ENCODE data around the gene PPRC1. TPM values are rescaled to one million over a fixed set of nuclear protein-coding genes. Genes with fewer than 3 reads are reported as not detected.

The PPRC1 gene
- total and polyA plus RNA-seq, 2 donors (not counting 1 experiment from before 2014, with no cell fraction given), result 23.3 to 36.3 TPM

DNA sequence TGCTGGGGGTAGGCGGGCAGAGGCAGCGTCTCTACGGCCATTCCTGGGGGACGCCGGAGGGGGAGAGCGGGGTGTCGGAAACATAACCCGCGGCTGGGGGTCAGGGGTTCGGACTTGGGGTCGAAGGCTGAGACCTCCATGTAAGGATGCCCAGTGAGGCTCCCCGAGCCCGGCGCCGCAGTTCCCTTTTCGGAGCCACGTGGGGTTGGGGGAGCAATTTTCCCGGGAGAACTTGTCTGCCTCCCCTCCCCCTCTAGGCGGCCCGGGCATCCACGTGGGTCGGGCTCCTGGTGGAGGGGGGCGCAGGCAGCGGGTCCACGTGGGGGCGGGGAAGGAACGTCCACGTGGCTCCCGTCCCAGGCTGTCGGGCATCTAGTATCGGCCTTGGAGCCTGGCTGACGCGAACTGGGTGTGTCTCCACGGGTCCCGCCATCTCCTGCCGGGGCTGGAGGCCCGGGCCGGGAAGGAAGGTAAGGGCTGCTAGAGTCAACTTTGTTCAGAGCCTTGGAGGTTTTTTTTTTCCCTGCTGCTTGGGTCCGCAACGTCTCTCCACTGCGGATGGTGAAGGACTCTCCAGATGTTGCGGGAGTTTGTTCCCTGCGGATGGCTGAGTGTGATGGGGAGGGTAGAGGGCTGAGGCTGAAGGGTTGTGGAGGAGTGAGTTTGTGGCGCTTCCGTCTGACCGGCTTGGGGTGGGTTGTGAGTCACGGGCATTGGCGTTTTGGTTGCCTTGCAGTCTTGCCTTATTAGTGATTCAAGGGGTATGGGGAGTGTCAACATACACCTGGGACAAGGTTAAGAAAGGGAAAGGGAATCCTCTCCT is 744 bp downstream of the PPRC1 start:
- H3K4me3 Mint-ChIP-seq, result peak overlapping the region; percentile 94
- peaks cover 36% of the 10 kb centered on the region for H3K4me1 Mint-ChIP-seq
- no peaks in the 10 kb centered on the region for H3K27me3 Mint-ChIP-seq
- ATAC-seq (ENCODE audit: low read depth), result no peak
- Histone ChIP-seq H3K27ac (ENCODE audit: low read length in 2 of 2) (peak overlapping the region; percentile 79 to 88), H3K9me3 (ENCODE audit: control extremely low read depth in 1 of 3, control insufficient read depth in 2 of 3, insufficient read depth in 1 of 3, low read length in 2 of 3) (no peaks in the 10 kb centered on the region), H3K27me3 (replicated peaks in 1 of 4; ENCODE audit: control extremely low read depth in 1 of 4, control insufficient read depth in 3 of 4, insufficient read depth in 4 of 4, low read length in 3 of 4) (no peaks in the 10 kb centered on the region), H3K9ac (ENCODE audit: low read length) (peak overlapping the region; percentile 83), H3K79me2 (ENCODE audit: control insufficient read depth, insufficient read depth, low read length) (peaks cover 57% of the 10 kb centered on the region), H3K4me1 (ENCODE audit: control insufficient read depth in 2 of 2, insufficient read depth in 2 of 2, low read length in 2 of 2) (peaks cover 18 to 25% of the 10 kb centered on the region in 2 donors), H2AFZ (ENCODE audit: insufficient read depth, low read depth, low read length, poor library complexity, severe bottlenecking) (peak overlapping the region; percentile 88), H3K36me3 (replicated peaks in 1 of 2; ENCODE audit: control extremely low read depth in 1 of 2, control insufficient read depth in 1 of 2, extremely low read depth in 1 of 2, insufficient read depth in 2 of 2, low read length in 1 of 2) (peaks cover 0 to 6% of the 10 kb centered on the region in 2 experiments), H3K4me3 (ENCODE audit: control extremely low read depth in 1 of 5, extremely low read depth in 1 of 5, insufficient read depth in 1 of 5, low read depth in 2 of 5, low read length in 4 of 5) (peak overlapping the region; percentile 50 to 97 (median 79)), H3K4me2 (replicated peaks; ENCODE audit: low read depth, low read length, poor library complexity, severe bottlenecking) (peak overlapping the region; percentile 93), H4K20me1 (ENCODE audit: control insufficient read depth, insufficient read depth, low read length, poor library complexity, severe bottlenecking) (peaks cover 51% of the 10 kb centered on the region)
- peak overlapping the region; percentile 94 for H3K27ac Mint-ChIP-seq
- CTCF ChIA-PET, result interaction anchor here (1.3 kb wide), 1 partner anchor 19 kb away, joined by 3 read pairs; the partner anchor contains the start of gene NOLC1
- no peak for DNase-seq
- 0% methylated on average over 39 of the region's 48 CpGs for WGBS (ENCODE audit: insufficient coverage)
- POLR2A ChIA-PET, result no interaction called here
- TF ChIP-seq EZH2 (IDR thresholded peaks at IDR 0.05; ENCODE audit: borderline replicate concordance, insufficient read depth, low read depth, low read length, poor library complexity, severe bottlenecking), result no peak
- no peak for TF ChIP-seq CTCF (IDR thresholded peaks at IDR 0.05)
- no peaks in the 10 kb centered on the region for H3K9me3 Mint-ChIP-seq (ENCODE audit: insufficient read depth)
- intact Hi-C loops (cut with micrococcal nuclease), result loop anchor here (5.0 to 10.0 kb wide), 4 partner anchors 289 to 781 kb away; partner anchors contain the start of genes BTRC, CNNM2, FBXL15 and OGA

DNA sequence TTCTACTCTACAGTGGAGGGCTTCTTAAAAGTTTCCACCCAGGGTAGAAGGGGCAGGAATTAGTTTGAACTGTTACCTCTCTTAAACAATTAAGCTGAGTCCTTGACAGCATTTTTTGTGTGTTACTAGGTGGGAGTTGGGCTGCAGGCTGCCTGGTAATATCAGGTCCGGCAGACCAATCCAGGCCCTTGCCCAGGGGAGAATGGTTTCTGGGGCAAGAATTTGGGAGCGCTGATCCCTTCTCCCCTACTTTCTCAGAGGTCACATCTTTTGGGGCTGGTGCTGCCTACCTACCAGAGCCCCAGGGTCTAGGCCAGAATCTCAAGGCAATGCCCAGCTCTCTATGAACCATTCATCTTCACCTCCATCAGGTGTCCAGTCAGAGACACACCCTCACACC is 1.6 kb downstream of the PPRC1 start:
- H3K36me3 ChIP-seq (replicated peaks in 1 of 2; ENCODE audit: control extremely low read depth in 1 of 2, control insufficient read depth in 1 of 2, extremely low read depth in 1 of 2, insufficient read depth in 2 of 2, low read length in 1 of 2), result peaks cover 0 to 14% of the 10 kb centered on the region in 2 experiments
- no peak overlapping the region for H3K9ac ChIP-seq (ENCODE audit: low read length)
- H4K20me1 ChIP-seq (ENCODE audit: control insufficient read depth, insufficient read depth, low read length, poor library complexity, severe bottlenecking), result peaks cover 57% of the 10 kb centered on the region
- H3K4me1 ChIP-seq (ENCODE audit: control insufficient read depth in 2 of 2, insufficient read depth in 2 of 2, low read length in 2 of 2), result peaks cover 18 to 25% of the 10 kb centered on the region in 2 donors
- H3K27ac ChIP-seq (ENCODE audit: low read length in 2 of 2), result peak overlapping the region in 1 of 2 donors; percentile 88
- H3K79me2 ChIP-seq (ENCODE audit: control insufficient read depth, insufficient read depth, low read length), result peaks cover 65% of the 10 kb centered on the region
- peak overlapping the region; percentile 93 for H3K4me2 ChIP-seq (replicated peaks; ENCODE audit: low read depth, low read length, poor library complexity, severe bottlenecking)
- Mint-ChIP-seq H3K4me1 (peaks cover 36% of the 10 kb centered on the region), H3K9me3 (ENCODE audit: insufficient read depth) (no peaks in the 10 kb centered on the region), H3K4me3 (peak overlapping the region; percentile 94), H3K27me3 (no peaks in the 10 kb centered on the region), H3K27ac (peak overlapping the region; percentile 90)
- intact Hi-C loops (cut with micrococcal nuclease), result loop anchor here (5.0 to 10.0 kb wide), 4 partner anchors 288 to 782 kb away; partner anchors contain the start of genes BTRC, CNNM2, FBXL15 and OGA
- no peak for DNase-seq
- H3K27me3 ChIP-seq (replicated peaks in 1 of 4; ENCODE audit: control extremely low read depth in 1 of 4, control insufficient read depth in 3 of 4, insufficient read depth in 4 of 4, low read length in 3 of 4), result no peaks in the 10 kb centered on the region
- no peak for ATAC-seq (ENCODE audit: low read depth)
- no CpG with 5 or more reads among the region's 2 CpGs for WGBS (ENCODE audit: insufficient coverage)
- POLR2A ChIA-PET, result no interaction called here
- H3K9me3 ChIP-seq (ENCODE audit: control extremely low read depth in 1 of 3, control insufficient read depth in 2 of 3, insufficient read depth in 1 of 3, low read length in 2 of 3), result no peaks in the 10 kb centered on the region
- no peak overlapping the region for H3K4me3 ChIP-seq (ENCODE audit: control extremely low read depth in 1 of 5, extremely low read depth in 1 of 5, insufficient read depth in 1 of 5, low read depth in 2 of 5, low read length in 4 of 5)
- H2AFZ ChIP-seq (ENCODE audit: insufficient read depth, low read depth, low read length, poor library complexity, severe bottlenecking), result no peak overlapping the region
- CTCF ChIA-PET, result interaction anchor here (1.3 to 1.6 kb wide), 3 partner anchors 12 to 35 kb away, joined by 3 to 4 read pairs (median 4); partner anchors contain the start of gene NOLC1
- TF ChIP-seq EZH2 (IDR thresholded peaks at IDR 0.05; ENCODE audit: borderline replicate concordance, insufficient read depth, low read depth, low read length, poor library complexity, severe bottlenecking) (no peak), CTCF (IDR thresholded peaks at IDR 0.05) (no peak)
